H9 (cell line): ENCODE data around the gene TVP23B. TPM values are rescaled to one million over a fixed set of nuclear protein-coding genes. Genes with fewer than 3 reads are reported as not detected.

Experiments used
- DNase-seq: peaks from one replicate; pipeline ENCODE4 v3.0.0-alpha.2; 2017
- H2AFZ ChIP-seq: one replicate; pipeline ENCODE4 v1.6.1; 2013; ENCODE audit warnings: mild to moderate bottlenecking, low read length, control low read depth, moderate library complexity
- H2AK5ac ChIP-seq: 2 replicates; pipeline ENCODE4 v1.6.1; 2013; ENCODE audit warnings: low read length, control low read depth, mixed read lengths; ENCODE audit not compliant: insufficient read length
- H2BK120ac ChIP-seq: one replicate; pipeline ENCODE4 v1.6.1; 2013; ENCODE audit warnings: low read depth, mild to moderate bottlenecking, low read length, control low read depth, inconsistent platforms; ENCODE audit not compliant: poor library complexity, severe bottlenecking
- H2BK12ac ChIP-seq: 2 replicates; pipeline ENCODE4 v1.6.1; 2013; ENCODE audit warnings: low read length, control low read depth, mixed read lengths, low read depth; ENCODE audit not compliant: insufficient read length
- H2BK15ac ChIP-seq: 2 replicates; pipeline ENCODE4 v1.6.1; 2013; ENCODE audit warnings: low read depth, low read length, control low read depth
- H2BK20ac ChIP-seq: one replicate; pipeline ENCODE4 v1.6.1; 2013; ENCODE audit warnings: low read depth, mild to moderate bottlenecking, low read length, control low read depth, inconsistent platforms; ENCODE audit not compliant: poor library complexity, severe bottlenecking
- H2BK5ac ChIP-seq: 2 replicates; pipeline ENCODE4 v1.6.1; 2013; ENCODE audit warnings: low read length, control low read depth, mixed read lengths; ENCODE audit not compliant: insufficient read length
- H3K14ac ChIP-seq: 2 replicates; pipeline ENCODE4 v1.6.1; 2013; ENCODE audit warnings: low read length, control low read depth; ENCODE audit not compliant: insufficient read depth
- H3K18ac ChIP-seq: 2 replicates; pipeline ENCODE4 v1.6.1; 2013; ENCODE audit warnings: low read depth, mild to moderate bottlenecking, mixed read lengths, low read length, control low read depth; ENCODE audit not compliant: insufficient read length
- H3K23ac ChIP-seq: 2 replicates; pipeline ENCODE4 v1.6.1; 2013; ENCODE audit warnings: low read length, control low read depth, mixed read lengths, low read depth; ENCODE audit not compliant: insufficient read length
- H3K23me2 ChIP-seq: 2 replicates; pipeline ENCODE4 v1.6.1; 2013; ENCODE audit warnings: low read depth, mild to moderate bottlenecking, mixed read lengths, low read length, control low read depth; ENCODE audit not compliant: insufficient read length, poor library complexity, severe bottlenecking
- H3K27ac ChIP-seq: 2 replicates; pipeline ENCODE4 v1.5.1; 2013; ENCODE audit warnings: low read length, control low read depth, mixed read lengths, low read depth; ENCODE audit not compliant: insufficient read length
- H3K27me3 ChIP-seq: 2 replicates; pipeline ENCODE4 v1.6.1; 2013; ENCODE audit warnings: low read length, control low read depth, inconsistent platforms; ENCODE audit not compliant: insufficient read depth
- H3K4ac ChIP-seq: 2 replicates; pipeline ENCODE4 v1.6.1; 2013; ENCODE audit warnings: low read depth, mild to moderate bottlenecking, control low read depth, inconsistent platforms, low read length, moderate library complexity
- H3K4me1 ChIP-seq: 2 replicates; pipeline ENCODE4 v1.6.1; 2013; ENCODE audit warnings: low read length, control low read depth, inconsistent platforms; ENCODE audit not compliant: insufficient read depth
- H3K4me2 ChIP-seq: 2 replicates; pipeline ENCODE4 v1.6.1; 2013; ENCODE audit warnings: low read length, control low read depth, mixed read lengths; ENCODE audit not compliant: insufficient read length, insufficient read depth
- H3K56ac ChIP-seq: 2 replicates; pipeline ENCODE4 v1.6.1; 2013; ENCODE audit warnings: low read depth, mild to moderate bottlenecking, mixed read lengths, low read length, control low read depth; ENCODE audit not compliant: insufficient read length
- H3K79me1 ChIP-seq: 2 replicates; pipeline ENCODE4 v1.6.1; 2013; ENCODE audit warnings: low read depth, mild to moderate bottlenecking, moderate library complexity, low read length, control low read depth, inconsistent platforms; ENCODE audit not compliant: insufficient read depth, poor library complexity, severe bottlenecking
- H3K79me2 ChIP-seq: 2 replicates; pipeline ENCODE4 v1.6.1; 2013; ENCODE audit warnings: low read length, control low read depth, inconsistent platforms; ENCODE audit not compliant: insufficient read depth
- H3K9ac ChIP-seq: 2 replicates; pipeline ENCODE4 v1.6.1; 2013; ENCODE audit warnings: low read length, control low read depth, mixed read lengths; ENCODE audit not compliant: insufficient read length; ENCODE audit errors: extremely low read depth
- H3K9me3 ChIP-seq: one replicate; pipeline ENCODE4 v1.6.1; 2013; ENCODE audit warnings: low read depth, low read length, inconsistent platforms; ENCODE audit not compliant: control insufficient read depth
- H3T11ph ChIP-seq: one replicate; pipeline ENCODE4 v1.6.1; 2013; ENCODE audit warnings: mild to moderate bottlenecking, low read length, control low read depth, inconsistent platforms
- H4K20me1 ChIP-seq: one replicate; pipeline ENCODE4 v1.6.1; 2013; ENCODE audit not compliant: control insufficient read depth, insufficient read length, insufficient read depth
- H4K5ac ChIP-seq: 2 replicates; pipeline ENCODE4 v1.6.1; 2013; ENCODE audit warnings: low read depth, mild to moderate bottlenecking, mixed read lengths, low read length, control low read depth; ENCODE audit not compliant: insufficient read length
- H4K8ac ChIP-seq: replicated peaks from 2 replicates; pipeline ENCODE4 v1.6.1; 2013; ENCODE audit warnings: low read length, control low read depth, mixed read lengths, low read depth; ENCODE audit not compliant: insufficient read length
- H4K91ac ChIP-seq: 2 replicates; pipeline ENCODE4 v1.6.1; 2013; ENCODE audit warnings: low read depth, mild to moderate bottlenecking, moderate library complexity, mixed read lengths, low read length, control low read depth; ENCODE audit not compliant: insufficient read length
- H3K27ac Mint-ChIP-seq, 3 experiments: 2 replicates in 2 of 3; 3 replicates in 1 of 3; pipeline ENCODE4 v1.8.0; 2020 to 2021; ENCODE audit warnings: mixed read lengths in 3 of 3, mild to moderate bottlenecking in 1 of 3, moderate library complexity in 1 of 3
- H3K27me3 Mint-ChIP-seq: 2 replicates; pipeline ENCODE4 v1.8.0; 2021; ENCODE audit warnings: low read depth, mild to moderate bottlenecking, moderate library complexity, mixed read lengths
- H3K36me3 Mint-ChIP-seq, 3 experiments: 2 replicates in 2 of 3; 3 replicates in 1 of 3; pipeline ENCODE4 v1.8.0; 2020 to 2021; ENCODE audit warnings: low read depth in 3 of 3, mixed read lengths in 3 of 3; ENCODE audit not compliant: insufficient read depth in 1 of 3
- H3K4me1 Mint-ChIP-seq, 2 experiments: 2 replicates each; pipeline ENCODE4 v1.8.0; 2020; ENCODE audit warnings: mixed read lengths in 2 of 2
- H3K4me3 Mint-ChIP-seq, 2 experiments: 2 replicates in 1 of 2; 3 replicates in 1 of 2; pipeline ENCODE4 v1.8.0; 2020 to 2021; ENCODE audit warnings: mild to moderate bottlenecking in 2 of 2, mixed read lengths in 2 of 2, moderate library complexity in 1 of 2
- H3K9me3 Mint-ChIP-seq, 2 experiments: 2 replicates in 1 of 2; 3 replicates in 1 of 2; pipeline ENCODE4 v1.8.0; 2020; ENCODE audit warnings: mild to moderate bottlenecking in 2 of 2, mixed read lengths in 2 of 2, moderate library complexity in 1 of 2
- WGBS: extraction: QIAGEN DNeasy Blood & Tissue Kit; methylation state at CpG from one replicate; pipeline ENCODE4 v1.1.7; 2013; ENCODE audit warnings: missing lambda C conversion rate, low lambda C conversion rate, mixed read lengths; ENCODE audit not compliant: insufficient read length; ENCODE audit errors: extremely low coverage; 5-methylcytosine and 5-hydroxymethylcytosine counted together
- total RNA-seq: library from RNA; stranded (reverse); gene quantifications from 2 replicates; pipeline ENCODE4 v1.2.1, GENCODE V29; 2021
- TF ChIP-seq, protein P1 (sequence below): fragments of 200-600 bp; sonication (generic); conservative IDR thresholded peaks from 3 replicates; pipeline ENCODE4 v1.8.0; 2021; ENCODE audit warnings: antibody characterized with exemption, mild to moderate bottlenecking

Gene TVP23B
- total RNA-seq, 1 experiment from 2014 or later = 20.5 TPM

DNA sequence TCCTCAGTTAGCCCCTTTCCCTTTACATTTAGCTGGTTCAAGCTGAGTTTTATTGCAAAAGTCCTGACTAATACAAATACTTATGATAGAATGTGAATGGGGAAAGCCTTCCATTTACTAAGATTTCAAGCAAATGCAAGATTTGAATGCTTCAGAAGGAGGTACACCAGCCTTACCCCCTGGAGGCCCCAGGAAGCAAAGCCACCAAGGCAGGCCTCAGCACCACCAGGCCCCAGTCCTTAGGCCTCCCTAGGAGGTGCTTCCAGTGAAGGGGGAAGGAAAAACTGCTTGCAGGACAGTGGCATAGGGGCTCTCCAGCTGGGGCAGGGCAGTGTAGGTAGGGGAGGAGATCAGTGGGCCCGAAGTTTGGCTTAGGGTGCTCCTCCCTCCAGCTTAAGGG is 69.7 kb downstream of the TVP23B start:
- H2BK120ac ChIP-seq = no peak overlapping the region
- no peak for DNase-seq
- H4K91ac ChIP-seq = no peak overlapping the region
- no peak overlapping the region for H3T11ph ChIP-seq
- H3K27me3 ChIP-seq = no peaks in the 10 kb centered on the region
- no peak overlapping the region for H3K9ac ChIP-seq
- no peak overlapping the region for H2BK20ac ChIP-seq
- H2AFZ ChIP-seq = no peak overlapping the region
- no peak overlapping the region for H4K5ac ChIP-seq
- no CpG with 5 or more reads among the region's 1 CpG for WGBS
- no peaks in the 10 kb centered on the region for H4K20me1 ChIP-seq
- no peaks in the 10 kb centered on the region for H3K23me2 ChIP-seq
- no peaks in the 10 kb centered on the region; the same call in 1 of the 2 replicates for H3K27me3 Mint-ChIP-seq
- no peak overlapping the region for H2BK12ac ChIP-seq
- no peak overlapping the region for H2BK5ac ChIP-seq
- H3K36me3 Mint-ChIP-seq = 0 out of 7 replicates have a peak, but pooled peaks cover 0 to 10% (median 3%) of the 10 kb centered on the region in 3 experiments
- no peak overlapping the region for H3K27ac ChIP-seq
- no peaks in the 10 kb centered on the region for H3K9me3 ChIP-seq
- H4K8ac ChIP-seq = no peak overlapping the region
- no peak overlapping the region for H2AK5ac ChIP-seq
- no peaks in the 10 kb centered on the region for H3K79me1 ChIP-seq
- H3K23ac ChIP-seq = no peak overlapping the region
- TF ChIP-seq, protein P1, sequence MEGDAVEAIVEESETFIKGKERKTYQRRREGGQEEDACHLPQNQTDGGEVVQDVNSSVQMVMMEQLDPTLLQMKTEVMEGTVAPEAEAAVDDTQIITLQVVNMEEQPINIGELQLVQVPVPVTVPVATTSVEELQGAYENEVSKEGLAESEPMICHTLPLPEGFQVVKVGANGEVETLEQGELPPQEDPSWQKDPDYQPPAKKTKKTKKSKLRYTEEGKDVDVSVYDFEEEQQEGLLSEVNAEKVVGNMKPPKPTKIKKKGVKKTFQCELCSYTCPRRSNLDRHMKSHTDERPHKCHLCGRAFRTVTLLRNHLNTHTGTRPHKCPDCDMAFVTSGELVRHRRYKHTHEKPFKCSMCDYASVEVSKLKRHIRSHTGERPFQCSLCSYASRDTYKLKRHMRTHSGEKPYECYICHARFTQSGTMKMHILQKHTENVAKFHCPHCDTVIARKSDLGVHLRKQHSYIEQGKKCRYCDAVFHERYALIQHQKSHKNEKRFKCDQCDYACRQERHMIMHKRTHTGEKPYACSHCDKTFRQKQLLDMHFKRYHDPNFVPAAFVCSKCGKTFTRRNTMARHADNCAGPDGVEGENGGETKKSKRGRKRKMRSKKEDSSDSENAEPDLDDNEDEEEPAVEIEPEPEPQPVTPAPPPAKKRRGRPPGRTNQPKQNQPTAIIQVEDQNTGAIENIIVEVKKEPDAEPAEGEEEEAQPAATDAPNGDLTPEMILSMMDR = no peak
- peak overlapping the region in 2 of 3 experiments; percentile 37 to 79; a peak in 2 of 7 replicates for H3K27ac Mint-ChIP-seq
- H3K4me2 ChIP-seq = no peak overlapping the region
- H3K18ac ChIP-seq = no peak overlapping the region
- no peaks in the 10 kb centered on the region for H3K9me3 Mint-ChIP-seq
- no peak overlapping the region for H3K56ac ChIP-seq
- H3K4ac ChIP-seq = no peak overlapping the region
- H3K4me1 ChIP-seq = no peaks in the 10 kb centered on the region
- no peak overlapping the region for H3K4me3 Mint-ChIP-seq
- H3K14ac ChIP-seq = no peak overlapping the region
- H3K4me1 Mint-ChIP-seq = peaks cover 8% of the 10 kb centered on the region in 2 experiments
- no peaks in the 10 kb centered on the region for H3K79me2 ChIP-seq
- H2BK15ac ChIP-seq = no peak overlapping the region
